DMS79 treated with DMSO at 0.1 percent for 48 hours (cell line): ENCODE data around the gene MIS18BP1.
"Not testable (repeated sequence)": the region's sequence is repeated elsewhere in the genome, so short reads cannot be mapped to it uniquely, and the experiment has no call there.

Experiments used
- DNase-seq: peaks from one replicate; lab custom pipeline; 2025; lab: John Stamatoyannopoulos, UW

MIS18BP1 gene

DNA sequence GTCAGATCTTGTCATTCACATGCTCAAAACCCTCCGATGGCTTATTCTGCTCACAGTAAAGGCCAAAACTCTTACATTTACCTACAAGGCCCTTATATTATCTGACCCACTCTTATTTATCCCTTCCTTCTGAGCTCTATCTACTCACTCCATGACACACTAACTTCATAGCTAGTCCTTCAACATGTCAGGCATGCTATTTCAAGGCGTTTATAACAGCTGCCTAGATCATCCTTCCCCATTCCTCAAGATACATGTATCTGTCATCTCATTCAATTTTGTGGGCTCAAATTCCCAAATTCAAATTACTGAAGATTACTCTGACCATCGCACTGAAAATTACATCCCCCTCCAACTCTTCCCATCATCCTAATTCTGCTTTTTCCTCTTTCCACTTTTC, 6.9 kb downstream of the MIS18BP1 start:
- no peak for DNase-seq

DNA sequence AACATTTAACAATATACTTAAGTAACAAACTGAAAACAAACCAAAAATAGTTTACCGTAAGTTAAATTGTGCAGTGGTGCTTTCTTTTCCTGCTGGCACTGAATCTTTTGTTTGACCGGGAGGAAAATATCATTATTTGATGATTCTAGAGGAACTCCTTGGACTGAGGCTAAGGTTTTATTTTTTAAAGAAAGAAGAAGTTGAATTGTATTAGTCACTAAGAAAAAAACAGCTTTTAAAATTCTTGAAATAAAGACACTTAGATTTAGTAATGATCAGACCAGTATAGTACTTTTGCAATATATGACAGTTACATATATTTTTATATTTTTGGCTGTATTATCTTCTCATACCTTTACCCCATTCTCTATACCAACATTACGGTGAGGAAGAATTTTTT, 10.3 kb downstream of the MIS18BP1 start:
- DNase-seq, result no peak

DNA sequence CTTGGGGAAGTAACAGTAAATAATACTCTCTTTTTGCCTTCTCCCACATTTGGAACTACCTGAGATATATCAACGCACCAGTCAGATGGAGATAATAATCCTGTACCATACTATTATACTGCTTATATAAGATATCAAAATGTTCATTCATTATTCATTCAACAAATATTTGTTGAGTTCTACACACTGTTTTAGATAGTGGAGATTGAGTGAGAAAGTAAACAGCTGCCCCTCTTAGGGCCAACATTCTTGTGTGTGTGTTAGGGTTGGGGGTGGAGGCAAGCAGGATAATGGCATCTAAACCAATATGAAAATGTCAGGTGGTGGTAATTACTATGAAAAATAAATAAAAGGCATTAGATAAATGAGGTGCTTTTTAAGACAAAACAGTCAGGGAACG, 14.0 kb downstream of the MIS18BP1 start:
- DNase-seq, result no peak

DNA sequence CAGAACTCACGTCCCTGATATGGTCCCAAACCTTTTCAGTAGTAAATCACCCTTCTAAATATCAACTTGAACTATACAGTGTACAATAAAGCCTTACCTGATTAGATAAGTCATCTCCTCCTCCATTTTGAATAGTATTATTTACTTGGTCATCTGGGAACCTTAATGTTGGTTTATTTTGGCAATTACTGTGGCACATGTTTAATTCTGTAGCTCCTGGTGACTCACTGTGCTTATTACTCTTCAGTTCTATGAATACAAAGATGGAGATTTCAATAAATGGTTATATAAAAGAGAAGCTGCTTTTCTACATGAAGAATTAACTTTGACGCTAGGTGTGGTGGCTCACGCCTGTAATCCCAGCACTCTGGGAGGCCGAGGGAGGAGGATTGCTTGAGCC, 25.4 kb downstream of the MIS18BP1 start:
- no peak for DNase-seq

DNA sequence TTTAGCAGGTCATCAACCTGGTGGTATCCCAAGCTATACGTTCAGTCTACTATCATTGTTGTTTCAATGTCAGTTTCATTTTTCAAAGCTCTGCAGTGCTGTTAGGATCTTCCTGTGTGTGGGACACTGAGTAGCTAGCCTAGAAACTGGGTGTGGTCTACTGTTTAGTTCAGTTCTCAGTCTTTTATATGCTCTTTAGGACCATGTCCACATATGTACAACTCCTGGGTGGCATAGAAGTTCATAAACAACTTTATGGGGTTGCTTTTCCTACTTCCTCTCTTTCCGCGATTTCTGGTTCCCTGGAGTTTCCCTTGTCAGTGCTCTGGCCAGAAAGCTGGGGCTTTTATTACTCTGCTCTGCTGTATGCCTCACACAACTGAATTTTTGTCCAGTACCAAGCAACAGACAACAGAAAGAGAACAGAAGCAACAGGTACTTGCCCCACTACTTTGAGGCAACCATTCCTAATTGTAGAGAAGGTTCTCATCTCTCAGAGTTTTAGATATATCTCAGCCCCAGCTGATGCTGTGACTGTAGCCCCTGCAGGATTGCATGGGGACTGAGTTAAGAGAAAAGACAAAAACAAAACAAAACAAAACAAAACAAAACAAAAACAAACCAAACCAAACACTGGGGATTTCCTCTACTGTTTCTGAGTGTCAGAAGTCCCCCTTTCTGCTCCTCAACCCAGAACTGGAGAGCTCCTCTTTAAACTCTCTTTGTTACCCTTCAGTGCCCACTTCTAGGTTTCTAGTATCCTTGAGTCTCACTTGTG, 30.3 kb downstream of the MIS18BP1 start:
- DNase-seq, result no peak

DNA sequence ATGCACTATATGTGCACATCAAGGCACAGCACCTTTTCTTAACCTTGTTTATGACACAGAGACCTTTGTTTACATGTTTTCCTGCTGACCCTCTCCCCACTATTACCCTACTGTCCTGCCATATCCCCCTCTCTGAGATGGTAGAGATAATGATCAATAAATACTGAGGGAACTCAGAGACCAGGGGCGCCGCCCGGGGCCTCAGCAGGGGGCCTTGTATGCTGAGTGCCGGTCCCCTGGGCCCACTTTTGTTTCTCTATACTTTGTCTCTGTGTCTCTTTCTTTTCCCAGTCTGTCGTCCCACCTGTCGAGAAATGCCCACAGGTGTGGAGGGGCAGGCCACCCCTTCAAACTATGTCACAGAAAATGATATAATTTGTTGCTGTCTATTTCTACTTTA, 38.7 kb downstream of the MIS18BP1 start:
- DNase-seq, result not testable (repeated sequence)

DNA sequence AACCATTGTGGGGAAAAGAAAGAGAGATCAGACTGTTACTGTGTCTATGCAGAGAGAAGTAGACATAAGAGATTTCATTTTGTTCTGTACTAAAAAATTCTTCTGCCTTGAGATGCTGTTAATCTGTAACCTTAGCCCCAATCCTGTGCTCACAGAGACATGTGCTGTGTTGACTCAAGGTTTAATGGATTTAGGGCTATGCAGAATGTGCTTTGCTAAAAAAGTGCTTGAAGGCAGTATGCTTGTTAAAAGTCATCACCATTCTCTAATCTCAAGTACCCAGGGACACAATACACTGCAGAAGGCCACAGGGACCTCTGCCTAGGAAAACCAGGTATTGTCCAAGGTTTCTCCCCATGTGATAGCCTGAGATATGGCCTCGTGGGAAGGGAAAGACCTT, 39.3 kb downstream of the MIS18BP1 start:
- DNase-seq, result not testable (repeated sequence)

DNA sequence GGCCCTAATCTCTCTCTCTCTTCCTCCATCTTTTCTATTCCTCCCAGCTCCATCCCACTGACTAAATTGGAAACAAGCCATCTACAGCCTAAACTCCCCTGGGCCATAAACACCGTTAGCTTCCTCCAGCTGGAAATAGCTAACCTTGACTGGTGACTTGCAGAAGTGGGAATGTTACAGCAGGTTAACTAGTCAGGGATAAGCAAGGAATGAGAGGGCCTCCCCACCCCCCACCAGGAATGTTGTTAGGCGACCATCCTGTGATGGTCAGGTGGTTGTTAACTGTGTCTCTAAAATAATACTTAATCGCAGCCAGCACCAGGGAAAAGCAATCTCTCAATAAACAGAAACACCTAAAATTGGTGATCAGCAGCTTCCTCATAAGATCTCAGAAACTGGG, 40.8 kb downstream of the MIS18BP1 start:
- DNase-seq, result no peak

DNA sequence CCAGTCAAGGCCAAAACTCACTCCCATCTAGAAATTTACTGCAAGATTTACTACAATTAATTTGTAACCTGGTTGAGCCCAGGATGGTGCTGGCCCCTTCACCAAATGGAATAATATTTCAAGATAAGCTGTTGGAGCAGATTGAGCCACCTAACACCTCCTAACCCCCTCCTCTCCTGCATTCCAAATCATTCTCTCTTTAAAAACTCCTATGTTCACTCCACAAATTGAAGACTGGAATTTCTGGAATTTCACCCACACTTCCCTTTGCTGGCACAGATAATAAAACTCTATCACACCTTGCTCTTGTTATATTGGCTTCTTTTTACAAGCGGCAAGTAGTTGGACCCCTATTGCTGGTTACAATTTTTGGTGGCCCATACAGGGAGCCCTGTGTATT, 41.7 kb downstream of the MIS18BP1 start:
- DNase-seq, result no peak

DNA sequence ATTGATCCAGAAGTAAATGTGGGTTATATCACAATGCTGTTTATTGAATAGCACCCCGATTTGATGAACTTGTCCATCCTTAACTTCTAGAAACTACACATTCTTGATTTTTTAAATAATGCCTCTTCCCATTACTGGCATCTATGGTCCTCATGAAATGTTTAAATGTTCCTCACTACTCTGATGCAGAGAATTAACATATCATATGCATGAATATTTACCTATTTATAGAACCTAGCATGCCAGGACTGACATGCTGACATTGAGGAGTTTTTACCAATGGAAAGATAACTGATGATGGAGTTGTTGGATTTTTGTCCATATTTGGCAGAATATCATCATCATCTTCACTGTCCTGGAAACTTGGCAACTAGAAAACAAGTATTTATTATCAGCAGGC, 42.8 kb downstream of the MIS18BP1 start:
- no peak for DNase-seq

DNA sequence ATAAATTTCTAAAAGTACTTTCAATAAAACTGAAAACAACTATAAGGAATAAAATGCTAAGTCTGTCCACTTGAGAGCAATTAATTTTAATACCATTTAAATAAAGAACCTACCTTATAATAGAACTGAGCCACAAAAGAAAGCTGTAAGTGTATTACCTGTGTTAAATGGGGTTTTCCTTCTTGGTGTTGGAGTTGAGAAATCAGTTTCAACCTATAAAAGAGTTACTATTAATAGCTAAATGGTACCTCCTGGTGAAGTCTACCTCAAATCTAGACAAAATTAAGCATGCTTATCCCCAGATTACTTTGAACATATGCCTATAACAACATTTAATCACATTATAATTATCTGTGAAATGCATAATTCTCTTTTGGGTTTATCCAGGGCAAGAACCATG, 48.8 kb downstream of the MIS18BP1 start:
- no peak for DNase-seq

DNA sequence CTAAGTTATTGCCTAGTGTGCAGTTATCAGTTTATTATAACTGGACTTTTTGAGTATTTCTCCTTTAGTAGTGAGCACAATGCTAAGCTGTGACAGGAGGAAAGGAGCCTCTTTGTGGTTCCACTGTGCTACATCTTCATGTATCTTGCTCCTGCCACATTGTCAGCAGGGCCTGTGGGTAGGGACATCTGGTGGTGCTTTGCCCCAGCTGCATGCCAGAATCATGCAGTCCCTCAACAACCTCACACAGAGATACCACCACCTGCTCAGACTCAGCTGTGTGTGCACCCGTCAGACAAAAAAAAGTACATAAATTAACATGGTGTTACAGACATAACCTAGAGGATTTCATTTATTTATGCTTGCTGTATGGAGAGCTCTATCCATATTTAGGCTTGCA, 51.1 kb downstream of the MIS18BP1 start:
- no peak for DNase-seq

DNA sequence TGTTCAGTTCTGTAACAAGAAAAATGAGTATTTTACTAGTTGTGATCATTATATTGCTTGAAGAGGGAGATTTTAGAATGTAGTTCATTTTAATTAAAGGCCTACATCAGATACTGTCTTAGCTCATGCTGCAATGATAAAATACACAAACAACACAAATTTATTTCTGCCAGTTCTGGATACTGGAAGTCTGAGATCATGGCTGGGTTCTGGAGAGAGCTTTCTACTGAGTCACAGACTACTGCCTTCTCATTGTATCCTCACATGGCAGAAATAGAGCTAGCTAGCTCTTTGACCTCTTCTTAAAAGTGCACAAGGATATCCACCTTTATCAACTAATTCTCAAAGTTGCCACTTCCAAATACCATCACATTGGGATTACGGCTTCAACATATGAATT, 53.8 kb downstream of the MIS18BP1 start:
- DNase-seq, result no peak

DNA sequence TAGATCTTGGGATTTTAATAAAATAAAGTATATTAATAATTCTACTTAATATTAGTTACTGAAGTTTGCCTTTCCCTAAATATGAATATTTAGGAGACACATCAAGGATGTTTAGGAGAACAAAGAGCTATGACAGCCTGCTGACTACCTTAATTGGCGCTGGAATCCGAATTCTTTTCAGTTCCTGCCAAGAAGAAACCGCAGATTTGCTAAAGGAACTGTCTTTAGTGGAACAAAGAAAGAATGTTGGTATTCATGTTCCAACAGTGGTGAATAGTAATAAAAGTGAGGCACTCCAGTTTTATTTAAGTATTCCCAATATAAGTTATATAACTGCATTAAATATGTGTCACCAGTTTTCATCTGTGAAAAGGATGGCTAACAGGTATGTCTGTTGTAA, 54.5 kb downstream of the MIS18BP1 start:
- DNase-seq, result no peak

DNA sequence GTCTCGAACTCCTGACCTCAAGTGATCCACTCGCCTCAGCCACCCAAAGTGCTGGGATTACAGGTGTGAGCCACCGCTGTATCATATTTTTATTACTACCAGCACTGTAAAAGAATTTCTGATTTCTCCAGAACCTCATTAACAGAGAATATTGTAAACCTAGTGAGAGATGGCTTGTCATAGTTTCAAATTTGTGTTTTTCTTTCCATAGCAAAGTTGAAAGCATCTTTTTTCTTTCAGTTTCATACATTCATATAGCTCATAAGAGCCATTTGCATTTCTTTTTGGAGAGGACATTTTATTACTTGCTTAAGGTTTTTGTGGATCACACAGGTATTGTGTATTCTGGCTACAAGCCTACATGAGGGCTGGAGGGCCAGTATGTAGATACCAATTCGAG, 58.0 kb downstream of the MIS18BP1 start:
- DNase-seq, result no peak

DNA sequence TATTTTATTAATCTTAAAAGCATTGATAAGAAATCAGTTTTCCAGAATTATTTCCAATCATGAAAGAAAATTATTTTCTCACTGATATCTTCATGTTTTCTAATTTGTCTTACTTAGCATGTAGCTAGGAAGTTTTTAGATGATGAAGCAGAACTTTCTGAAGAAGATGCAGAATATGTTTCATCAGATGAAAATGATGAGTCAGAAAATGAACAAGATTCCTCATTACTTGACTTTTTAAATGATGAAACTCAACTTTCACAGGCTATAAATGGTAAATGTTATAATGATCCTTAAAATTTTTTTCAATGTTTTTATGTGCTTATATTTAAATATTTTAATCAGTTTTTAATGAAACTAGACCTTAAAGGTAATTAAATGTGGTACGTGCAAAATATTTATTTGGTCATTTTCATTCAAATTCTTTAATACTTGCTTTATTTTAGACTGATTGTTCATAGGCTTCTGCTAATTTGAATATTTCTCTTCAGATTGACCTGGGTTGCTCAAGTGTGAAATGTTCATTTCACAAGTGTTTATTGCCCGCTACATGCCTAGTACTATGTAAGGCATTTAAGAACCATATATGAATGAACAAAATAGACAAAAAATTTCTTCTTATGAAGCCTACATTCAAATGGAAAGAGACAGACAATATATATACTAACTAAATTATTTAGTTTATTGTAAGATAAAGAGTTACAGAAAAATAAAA, 67.7 kb downstream of the MIS18BP1 start:
- DNase-seq, result no peak

DNA sequence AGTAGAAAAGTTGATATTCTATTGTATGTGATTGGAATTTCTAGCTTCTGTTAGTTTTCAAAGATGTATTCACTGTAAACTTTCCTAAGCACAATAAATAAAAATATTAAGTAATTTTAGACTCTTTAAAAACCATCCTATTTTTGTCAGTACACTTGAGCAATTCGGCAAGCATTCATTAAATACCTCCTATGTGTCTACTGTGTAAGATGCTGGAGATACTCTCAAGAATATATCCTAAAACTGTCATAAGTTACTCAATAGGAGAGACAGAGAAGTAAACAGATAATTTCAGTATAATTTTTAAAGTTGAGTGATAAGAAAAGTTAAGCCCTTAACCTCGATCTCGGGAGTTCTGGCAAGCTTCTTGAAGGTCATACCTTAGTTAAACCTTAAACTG, 71.2 kb downstream of the MIS18BP1 start:
- DNase-seq, result no peak

DNA sequence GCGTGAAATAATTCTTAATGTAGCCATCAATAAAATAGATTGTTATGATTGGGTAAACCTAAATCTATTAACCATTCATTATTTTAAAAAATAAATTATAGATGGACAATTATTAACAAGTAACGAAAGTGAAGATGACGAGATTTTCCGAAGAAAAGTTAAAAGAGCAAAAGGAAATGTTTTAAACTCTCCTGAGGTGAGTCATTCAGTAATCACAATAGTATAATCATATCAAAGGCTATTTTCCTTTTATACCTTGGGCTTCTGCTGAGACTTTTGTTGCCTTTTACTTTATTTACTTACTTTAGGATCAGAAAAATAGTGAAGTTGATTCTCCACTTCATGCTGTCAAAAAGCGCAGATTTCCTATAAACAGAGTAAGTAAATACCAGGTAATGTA, 71.7 kb downstream of the MIS18BP1 start:
- DNase-seq, result no peak

DNA sequence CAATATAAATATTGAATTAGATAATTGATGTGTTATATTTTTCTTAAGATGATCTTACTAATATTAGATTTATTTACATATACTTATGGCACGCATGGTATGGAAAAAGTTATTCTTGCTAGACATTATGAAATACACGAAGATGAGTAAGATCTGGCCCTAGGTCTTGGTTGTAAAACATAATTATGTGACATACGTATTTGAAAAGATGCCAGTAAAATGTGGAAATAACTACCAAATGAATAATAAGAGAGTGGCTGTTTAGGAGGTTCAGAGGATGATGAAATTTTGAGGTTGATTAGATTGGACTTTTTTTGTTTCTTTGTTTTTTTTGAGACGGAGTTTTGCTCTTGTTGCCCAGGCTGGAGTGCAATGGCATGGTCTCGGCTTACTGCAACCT, 75.9 kb downstream of the MIS18BP1 start:
- no peak for DNase-seq

DNA sequence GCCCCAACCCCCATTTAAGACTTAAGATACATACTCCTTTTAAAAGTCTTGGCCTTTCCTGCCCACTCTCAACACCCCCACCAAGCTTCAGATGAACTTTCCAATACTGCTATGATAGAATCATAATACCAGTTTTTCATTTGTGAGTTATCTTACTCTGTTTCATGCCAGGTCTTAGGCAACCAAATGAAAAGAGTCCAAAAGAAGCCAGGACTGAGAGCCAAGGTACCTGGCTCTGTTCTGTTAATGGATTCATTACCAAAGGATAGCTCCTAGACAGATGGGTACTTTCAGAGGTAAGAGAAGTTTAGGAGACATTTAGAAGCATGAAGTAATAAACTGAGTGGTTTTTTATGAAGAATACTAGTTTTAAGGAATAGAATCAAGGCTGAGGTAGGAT, 83.1 kb downstream of the MIS18BP1 start:
- DNase-seq, result no peak

DNA sequence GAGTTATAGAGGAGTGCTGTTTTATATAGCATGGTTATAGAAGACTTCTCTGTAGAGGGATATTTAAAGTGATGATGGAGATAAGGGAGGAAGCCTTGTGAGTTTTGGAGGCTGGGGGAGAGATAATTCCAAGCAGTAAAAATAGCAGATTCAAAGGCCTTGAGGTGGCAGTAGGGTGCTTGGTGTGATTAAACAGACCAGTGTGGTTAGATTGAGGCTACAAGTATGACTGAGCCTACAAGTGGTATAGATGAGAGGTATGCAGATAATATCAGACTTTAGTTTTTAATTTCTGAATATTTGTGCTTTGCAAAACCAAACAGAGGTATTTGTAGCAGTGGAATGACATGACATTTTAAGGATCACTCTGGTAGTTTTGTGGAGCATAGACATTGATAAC, 96.9 kb downstream of the MIS18BP1 start:
- no peak for DNase-seq
